Glutamatergic neuron (in vitro differentiated cells): ENCODE data around the gene SLC22A4. TPM values are rescaled to one million over a fixed set of nuclear protein-coding genes. Genes with fewer than 3 reads are reported as not detected.

Experiments
- DNase-seq: peaks from one replicate; pipeline ENCODE4 v3.0.0; 2022
- H3K27ac Mint-ChIP-seq: one replicate; pipeline ENCODE4 v1.8.0; 2020; ENCODE audit warnings: mild to moderate bottlenecking, mixed read lengths, inconsistent platforms; ENCODE audit not compliant: unreplicated experiment
- H3K27me3 Mint-ChIP-seq: one replicate; pipeline ENCODE4 v1.8.0; 2020; ENCODE audit warnings: mild to moderate bottlenecking, moderate library complexity, mixed read lengths, inconsistent platforms; ENCODE audit not compliant: unreplicated experiment
- H3K36me3 Mint-ChIP-seq: one replicate; pipeline ENCODE4 v1.8.0; 2020; ENCODE audit warnings: mild to moderate bottlenecking, mixed read lengths, inconsistent platforms; ENCODE audit not compliant: unreplicated experiment
- H3K4me1 Mint-ChIP-seq: one replicate; pipeline ENCODE4 v1.8.0; 2020; ENCODE audit warnings: mild to moderate bottlenecking, low read depth, mixed read lengths, inconsistent platforms; ENCODE audit not compliant: unreplicated experiment
- H3K4me3 Mint-ChIP-seq: one replicate; pipeline ENCODE4 v1.8.0; 2020; ENCODE audit warnings: mild to moderate bottlenecking, mixed read lengths, inconsistent platforms; ENCODE audit not compliant: unreplicated experiment
- H3K9me3 Mint-ChIP-seq: one replicate; pipeline ENCODE4 v1.8.0; 2020; ENCODE audit warnings: mild to moderate bottlenecking, moderate library complexity, mixed read lengths, inconsistent platforms; ENCODE audit not compliant: unreplicated experiment
- total RNA-seq: library from RNA; stranded (reverse); fragmentation: NEBNext Ultra II Directional; extraction: Animal tissue kit (Norgen Biotek cat#: 25700); gene quantifications from one replicate; pipeline ENCODE4 v1.2.1, GENCODE V29; 2021; ENCODE audit not compliant: unreplicated experiment
- TF ChIP-seq, protein P1 (sequence below): fragments of 200-600 bp; sonication (generic); IDR thresholded peaks from one replicate; pipeline ENCODE4 v1.5.0; 2021; ENCODE audit not compliant: partially characterized antibody, unreplicated experiment

SLC22A4 gene
- total RNA-seq, 1 donor from 2014 or later = 0.37 TPM

DNA sequence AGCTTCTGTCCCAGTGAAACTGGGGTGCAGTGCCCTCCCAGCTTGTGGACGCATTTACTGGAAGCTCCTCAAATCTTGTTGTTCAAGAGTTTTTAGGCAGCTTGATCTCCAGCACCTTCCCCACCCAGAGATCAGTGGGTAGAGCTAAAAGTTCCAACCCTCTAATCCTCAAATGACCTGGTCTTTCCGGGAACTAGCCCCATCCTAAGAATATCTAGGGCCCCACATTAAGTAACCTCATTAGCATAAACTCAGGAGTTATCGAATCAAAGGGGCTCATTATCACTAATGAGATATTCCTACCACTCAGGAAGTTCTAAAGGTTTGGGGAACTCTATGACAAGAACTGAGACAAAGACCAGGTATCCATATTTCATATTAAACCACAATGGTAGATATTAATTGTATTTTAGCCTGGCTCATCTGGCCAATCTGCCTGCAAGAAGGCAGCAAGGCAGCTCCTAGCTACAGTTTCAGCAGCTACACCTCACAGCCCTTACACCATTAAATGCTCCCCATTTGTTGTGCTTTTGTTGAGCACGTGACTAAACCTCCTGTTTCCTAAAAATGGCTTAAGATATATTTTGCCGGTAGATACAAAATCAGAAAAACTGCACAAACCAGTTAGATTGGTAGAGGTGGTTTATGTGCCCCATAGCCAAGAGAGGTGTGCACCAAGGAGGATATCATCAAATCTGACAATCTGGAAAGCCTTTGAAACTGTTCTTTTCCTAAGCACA is 50.8 kb downstream of the SLC22A4 start:
- TF ChIP-seq, protein P1, sequence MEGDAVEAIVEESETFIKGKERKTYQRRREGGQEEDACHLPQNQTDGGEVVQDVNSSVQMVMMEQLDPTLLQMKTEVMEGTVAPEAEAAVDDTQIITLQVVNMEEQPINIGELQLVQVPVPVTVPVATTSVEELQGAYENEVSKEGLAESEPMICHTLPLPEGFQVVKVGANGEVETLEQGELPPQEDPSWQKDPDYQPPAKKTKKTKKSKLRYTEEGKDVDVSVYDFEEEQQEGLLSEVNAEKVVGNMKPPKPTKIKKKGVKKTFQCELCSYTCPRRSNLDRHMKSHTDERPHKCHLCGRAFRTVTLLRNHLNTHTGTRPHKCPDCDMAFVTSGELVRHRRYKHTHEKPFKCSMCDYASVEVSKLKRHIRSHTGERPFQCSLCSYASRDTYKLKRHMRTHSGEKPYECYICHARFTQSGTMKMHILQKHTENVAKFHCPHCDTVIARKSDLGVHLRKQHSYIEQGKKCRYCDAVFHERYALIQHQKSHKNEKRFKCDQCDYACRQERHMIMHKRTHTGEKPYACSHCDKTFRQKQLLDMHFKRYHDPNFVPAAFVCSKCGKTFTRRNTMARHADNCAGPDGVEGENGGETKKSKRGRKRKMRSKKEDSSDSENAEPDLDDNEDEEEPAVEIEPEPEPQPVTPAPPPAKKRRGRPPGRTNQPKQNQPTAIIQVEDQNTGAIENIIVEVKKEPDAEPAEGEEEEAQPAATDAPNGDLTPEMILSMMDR = no peak
- Mint-ChIP-seq H3K4me1 (no peaks in the 10 kb centered on the region), H3K36me3 (peaks cover 9% of the 10 kb centered on the region), H3K4me3 (no peak overlapping the region), H3K27ac (no peak overlapping the region), H3K9me3 (no peaks in the 10 kb centered on the region), H3K27me3 (peaks cover 1% of the 10 kb centered on the region)
- DNase-seq = no peak

DNA sequence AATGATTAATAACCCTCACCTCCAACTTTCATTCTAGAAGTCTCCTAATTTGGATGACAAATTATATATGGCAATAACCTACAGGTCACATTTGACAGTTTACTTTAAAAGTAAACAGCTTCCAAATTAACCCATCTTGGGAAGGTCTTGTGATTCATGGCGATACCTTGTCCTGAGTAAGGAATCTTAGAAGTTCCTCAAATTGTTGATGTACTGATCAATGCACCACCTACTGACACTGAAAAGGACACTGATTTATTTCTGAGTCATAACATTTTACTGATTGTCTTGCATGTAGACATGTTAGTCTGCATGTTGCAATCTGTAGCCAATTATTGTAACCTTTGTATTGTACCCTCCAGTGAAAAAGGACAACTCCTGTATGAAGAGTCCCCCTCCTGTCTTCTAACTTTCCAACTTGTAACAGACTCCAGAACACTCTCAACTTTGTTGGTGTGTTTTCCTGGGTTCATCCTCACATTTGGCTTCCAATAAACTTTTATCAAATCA is 59.3 kb downstream of the SLC22A4 start:
- TF ChIP-seq, protein P1 = no peak
- Mint-ChIP-seq H3K27me3 (no peaks in the 10 kb centered on the region), H3K36me3 (no peaks in the 10 kb centered on the region), H3K4me1 (no peaks in the 10 kb centered on the region), H3K4me3 (no peak overlapping the region), H3K27ac (no peak overlapping the region), H3K9me3 (no peaks in the 10 kb centered on the region)
- no peak for DNase-seq

DNA sequence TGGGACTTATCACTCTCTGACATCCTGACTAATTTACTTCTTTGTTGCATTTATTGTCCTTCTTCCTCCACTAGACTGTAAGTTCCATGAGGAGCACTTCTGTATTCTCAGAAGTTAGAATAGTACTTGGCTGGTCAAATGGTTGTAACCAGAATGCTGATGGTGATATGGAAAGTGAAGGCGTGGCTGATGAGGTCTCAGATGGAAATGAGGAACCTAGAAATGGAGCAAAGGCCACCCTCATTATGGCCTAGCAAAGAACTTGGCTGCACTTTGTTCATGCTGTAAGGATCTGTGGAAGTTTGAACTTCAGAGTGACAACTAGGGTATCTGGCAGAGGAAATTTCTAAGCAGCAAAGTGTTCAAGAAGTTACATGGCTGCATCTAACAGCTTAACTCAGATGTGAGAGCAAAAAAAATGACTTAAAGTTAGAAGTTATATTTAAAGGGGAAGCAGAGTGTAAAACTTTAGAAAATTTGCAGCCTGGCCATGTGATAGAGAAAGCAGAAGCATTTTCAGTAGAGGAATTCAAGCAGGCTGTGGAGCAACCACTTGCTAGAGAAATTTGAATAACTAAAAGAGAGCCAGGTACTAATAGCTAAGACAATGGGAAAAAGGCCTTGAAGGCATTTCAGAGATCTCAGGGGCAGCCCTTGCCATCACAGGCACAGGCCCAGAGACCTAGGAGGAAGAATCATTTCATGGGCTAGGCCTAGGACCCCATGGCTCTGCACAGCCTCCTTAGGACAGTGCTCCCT is 60.4 kb downstream of the SLC22A4 start:
- Mint-ChIP-seq H3K4me1 (no peaks in the 10 kb centered on the region), H3K4me3 (no peak overlapping the region), H3K36me3 (no peaks in the 10 kb centered on the region), H3K27me3 (no peaks in the 10 kb centered on the region), H3K27ac (no peak overlapping the region), H3K9me3 (no peaks in the 10 kb centered on the region)
- no peak for DNase-seq
- TF ChIP-seq, protein P1 = no peak

DNA sequence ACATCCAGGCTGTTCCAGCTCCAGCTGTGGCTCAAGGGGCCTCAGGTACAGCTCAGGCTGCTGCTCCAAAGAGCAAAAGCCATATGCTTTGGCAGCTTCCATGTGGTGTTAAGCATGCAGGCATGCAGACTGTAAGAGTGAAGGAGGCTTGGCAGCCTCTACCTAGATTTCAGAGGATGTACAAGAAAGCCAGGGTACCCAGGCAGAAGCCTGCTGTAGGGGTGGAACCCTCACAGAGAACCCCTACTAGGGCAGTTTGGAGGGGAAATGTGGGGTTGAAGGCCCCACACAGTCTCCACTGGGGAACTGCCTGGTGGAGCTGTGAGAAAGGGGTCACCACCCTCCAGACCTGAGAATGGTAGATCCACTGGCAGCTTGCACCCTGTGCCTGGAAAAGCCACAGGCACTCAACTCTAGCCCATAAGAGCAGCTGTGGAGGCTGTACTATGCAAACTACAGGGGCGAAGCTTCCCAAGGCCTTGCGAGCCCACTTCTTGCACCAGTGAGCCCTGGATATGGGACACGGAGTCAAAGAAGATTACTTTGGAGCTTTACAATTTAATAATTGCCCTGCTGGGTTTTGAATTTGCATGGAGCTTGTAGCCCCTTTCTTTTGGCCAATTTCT is 61.1 kb downstream of the SLC22A4 start:
- Mint-ChIP-seq H3K27ac (no peak overlapping the region), H3K4me1 (no peaks in the 10 kb centered on the region), H3K27me3 (no peaks in the 10 kb centered on the region), H3K4me3 (no peak overlapping the region), H3K36me3 (no peaks in the 10 kb centered on the region), H3K9me3 (no peaks in the 10 kb centered on the region)
- DNase-seq = no peak
- TF ChIP-seq, protein P1 = no peak
